SK-N-SH treated with all-trans-retinoic acid at 6 μM for 48 hours (cell line): Measurements from ENCODE around the gene UNKL.

Source experiments
- ATAC-seq: fragments of 200-7000 bp; cut with Tn5 transposase; 3 replicates; pipeline ENCODE4 v1.9.1; 2020; ENCODE audit warnings: mild to moderate bottlenecking, moderate library complexity
- ARNTL ChIP-seq: fragments of 450-650 bp; formaldehyde crosslinking; IDR thresholded peaks from 2 replicates; pipeline ENCODE4 v1.5.0; 2020; ENCODE audit warnings: low read depth, mild to moderate bottlenecking, moderate library complexity, borderline replicate concordance
- BACH2 ChIP-seq: fragments of 250-450 bp; sonication (Bioruptor Pico); IDR thresholded peaks from 2 replicates; pipeline ENCODE4 v1.9.0; 2021; ENCODE audit warnings: mild to moderate bottlenecking, borderline replicate concordance
- CSDC2 ChIP-seq: fragments of 250-450 bp; sonication (Bioruptor Pico); IDR thresholded peaks from 2 replicates; pipeline ENCODE4 v1.5.0; 2020; ENCODE audit warnings: mild to moderate bottlenecking, moderate library complexity
- ESRRG ChIP-seq: fragments of 250-450 bp; sonication (Bioruptor Pico); IDR thresholded peaks from 2 replicates; pipeline ENCODE4 v1.6.1; 2021; ENCODE audit warnings: mild to moderate bottlenecking
- GLIS3 ChIP-seq: fragments of 250-450 bp; sonication (Bioruptor Pico); IDR thresholded peaks from 2 replicates; pipeline ENCODE4 v1.5.0; 2020; ENCODE audit warnings: mild to moderate bottlenecking, moderate library complexity
- ISL1 ChIP-seq: fragments of 250-450 bp; sonication (Bioruptor Pico); IDR thresholded peaks from 2 replicates; pipeline ENCODE4 v2.1.2; 2022; ENCODE audit warnings: mild to moderate bottlenecking, moderate library complexity
- PATZ1 ChIP-seq: fragments of 250-450 bp; sonication (Bioruptor Pico); IDR thresholded peaks from 2 replicates; pipeline ENCODE4 v1.8.0; 2020; ENCODE audit warnings: mild to moderate bottlenecking, moderate library complexity, borderline replicate concordance
- PPARA ChIP-seq: fragments of 250-450 bp; sonication (Bioruptor Pico); IDR thresholded peaks from 2 replicates; pipeline ENCODE4 v1.5.0; 2020; ENCODE audit warnings: mild to moderate bottlenecking, borderline replicate concordance
- RARB ChIP-seq: fragments of 250-450 bp; sonication (Bioruptor Pico); IDR thresholded peaks from 2 replicates; pipeline ENCODE4 v1.8.0; 2021; ENCODE audit warnings: mild to moderate bottlenecking, moderate library complexity
- SNAI2 ChIP-seq: fragments of 250-450 bp; sonication (Bioruptor Pico); IDR thresholded peaks from 2 replicates; pipeline ENCODE4 v1.5.0; 2020; ENCODE audit warnings: mild to moderate bottlenecking, moderate library complexity
- TOX ChIP-seq: fragments of 250-450 bp; sonication (Bioruptor Pico); IDR thresholded peaks from 2 replicates; pipeline ENCODE4 v1.8.0; 2021; ENCODE audit warnings: mild to moderate bottlenecking, moderate library complexity, borderline replicate concordance
- TSHZ2 ChIP-seq: fragments of 250-450 bp; sonication (Bioruptor Pico); IDR thresholded peaks from 2 replicates; pipeline ENCODE4 v1.5.0; 2020; ENCODE audit warnings: mild to moderate bottlenecking, moderate library complexity
- ZC3H10 ChIP-seq: fragments of 250-450 bp; sonication (Bioruptor Pico); IDR thresholded peaks from 2 replicates; pipeline ENCODE4 v1.5.1; 2021; ENCODE audit warnings: mild to moderate bottlenecking, moderate library complexity
- ZFP3 ChIP-seq: fragments of 250-450 bp; sonication (Bioruptor Pico); IDR thresholded peaks from 2 replicates; pipeline ENCODE4 v1.5.0; 2020; ENCODE audit warnings: mild to moderate bottlenecking, moderate library complexity
- ZFP30 ChIP-seq: fragments of 450-650 bp; formaldehyde crosslinking; IDR thresholded peaks from 2 replicates; pipeline ENCODE4 v1.5.0; 2022; ENCODE audit warnings: mild to moderate bottlenecking, moderate library complexity
- ZNF565 ChIP-seq: fragments of 450-650 bp; formaldehyde crosslinking; conservative IDR thresholded peaks from 2 replicates; pipeline ENCODE4 v1.5.0; 2020; ENCODE audit warnings: low read depth, mild to moderate bottlenecking, moderate library complexity
- ZNF70 ChIP-seq: fragments of 450-650 bp; formaldehyde crosslinking; IDR thresholded peaks from 2 replicates; pipeline ENCODE4 v1.5.0; 2020; ENCODE audit warnings: mild to moderate bottlenecking, moderate library complexity
- ZNF8 ChIP-seq: fragments of 450-650 bp; formaldehyde crosslinking; IDR thresholded peaks from 2 replicates; pipeline ENCODE4 v1.5.0; 2020; ENCODE audit warnings: mild to moderate bottlenecking, moderate library complexity
- TF ChIP-seq, protein P1 (sequence below): fragments of 250-450 bp; sonication (Bioruptor Pico); IDR thresholded peaks from 2 replicates; pipeline ENCODE4 v1.5.1; 2020; ENCODE audit warnings: low read depth, mild to moderate bottlenecking, moderate library complexity
- TF ChIP-seq, protein P2 (sequence below): fragments of 250-450 bp; sonication (Bioruptor Pico); IDR thresholded peaks from 2 replicates; pipeline ENCODE4 v1.5.1; 2021; ENCODE audit warnings: mild to moderate bottlenecking, moderate library complexity
- TF ChIP-seq, protein P3 (sequence below): fragments of 250-450 bp; sonication (Bioruptor Pico); IDR thresholded peaks from 2 replicates; pipeline ENCODE4 v1.8.0; 2021; ENCODE audit warnings: low read depth, mild to moderate bottlenecking, moderate library complexity, borderline replicate concordance

Gene UNKL

DNA sequence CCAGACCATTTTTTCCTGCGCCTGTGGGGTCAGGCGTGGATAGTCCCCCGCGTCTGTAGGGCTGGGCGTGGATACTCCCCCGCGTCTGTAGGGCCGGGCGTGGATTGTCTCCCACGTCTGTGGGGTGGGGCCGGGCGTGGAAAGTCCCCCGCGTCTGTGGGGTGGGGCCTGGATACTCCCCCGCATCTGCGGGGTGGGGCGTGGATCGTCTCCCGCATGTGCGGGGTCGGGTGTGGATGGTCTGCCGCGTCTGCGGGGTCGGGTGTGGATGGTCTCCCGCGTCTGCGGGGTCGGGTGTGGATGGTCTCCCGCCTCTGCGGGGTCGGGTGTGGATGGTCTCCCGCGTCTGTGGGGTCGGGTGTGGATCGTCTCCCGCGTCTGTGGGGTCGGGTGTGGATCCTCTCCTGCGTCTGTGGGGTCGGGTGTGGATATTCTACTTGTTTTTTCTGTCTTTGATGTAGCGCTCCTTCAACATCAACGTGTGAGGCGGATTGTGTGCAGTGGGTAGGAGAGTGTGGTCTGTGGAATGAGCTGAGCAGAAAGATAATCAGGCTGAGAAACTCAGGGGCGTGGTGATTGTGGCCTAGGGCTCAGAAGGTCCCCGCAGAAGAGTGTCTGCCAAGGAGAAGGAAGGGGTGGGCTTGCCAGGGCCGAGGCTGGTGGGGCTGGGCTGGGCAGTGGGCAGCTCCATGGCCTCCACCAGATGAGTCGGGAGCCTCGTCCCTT, 59.5 kb downstream of the UNKL start:
- TF ChIP-seq ZNF8 (no peak), GLIS3 (no peak), RARB (no peak), ESRRG (CRISPR knock-in tag) (no peak), SNAI2 (CRISPR knock-in tag) (no peak), BACH2 (CRISPR knock-in tag) (no peak), TOX (CRISPR knock-in tag) (no peak), ZFP3 (CRISPR knock-in tag) (no peak), PATZ1 (CRISPR knock-in tag) (no peak), CSDC2 (CRISPR knock-in tag) (no peak), ZC3H10 (no peak), PPARA (CRISPR knock-in tag) (no peak), ISL1 (CRISPR knock-in tag) (no peak)
- TF ChIP-seq, protein P1, sequence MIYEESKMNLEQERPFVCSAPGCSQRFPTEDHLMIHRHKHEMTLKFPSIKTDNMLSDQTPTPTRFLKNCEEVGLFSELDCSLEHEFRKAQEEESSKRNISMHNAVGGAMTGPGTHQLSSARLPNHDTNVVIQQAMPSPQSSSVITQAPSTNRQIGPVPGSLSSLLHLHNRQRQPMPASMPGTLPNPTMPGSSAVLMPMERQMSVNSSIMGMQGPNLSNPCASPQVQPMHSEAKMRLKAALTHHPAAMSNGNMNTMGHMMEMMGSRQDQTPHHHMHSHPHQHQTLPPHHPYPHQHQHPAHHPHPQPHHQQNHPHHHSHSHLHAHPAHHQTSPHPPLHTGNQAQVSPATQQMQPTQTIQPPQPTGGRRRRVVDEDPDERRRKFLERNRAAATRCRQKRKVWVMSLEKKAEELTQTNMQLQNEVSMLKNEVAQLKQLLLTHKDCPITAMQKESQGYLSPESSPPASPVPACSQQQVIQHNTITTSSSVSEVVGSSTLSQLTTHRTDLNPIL (CRISPR knock-in tag) = no peak
- TF ChIP-seq, protein P2, sequence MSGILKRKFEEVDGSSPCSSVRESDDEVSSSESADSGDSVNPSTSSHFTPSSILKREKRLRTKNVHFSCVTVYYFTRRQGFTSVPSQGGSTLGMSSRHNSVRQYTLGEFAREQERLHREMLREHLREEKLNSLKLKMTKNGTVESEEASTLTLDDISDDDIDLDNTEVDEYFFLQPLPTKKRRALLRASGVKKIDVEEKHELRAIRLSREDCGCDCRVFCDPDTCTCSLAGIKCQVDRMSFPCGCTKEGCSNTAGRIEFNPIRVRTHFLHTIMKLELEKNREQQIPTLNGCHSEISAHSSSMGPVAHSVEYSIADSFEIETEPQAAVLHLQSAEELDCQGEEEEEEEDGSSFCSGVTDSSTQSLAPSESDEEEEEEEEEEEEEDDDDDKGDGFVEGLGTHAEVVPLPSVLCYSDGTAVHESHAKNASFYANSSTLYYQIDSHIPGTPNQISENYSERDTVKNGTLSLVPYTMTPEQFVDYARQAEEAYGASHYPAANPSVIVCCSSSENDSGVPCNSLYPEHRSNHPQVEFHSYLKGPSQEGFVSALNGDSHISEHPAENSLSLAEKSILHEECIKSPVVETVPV (CRISPR knock-in tag) = no peak
- TF ChIP-seq, protein P3, sequence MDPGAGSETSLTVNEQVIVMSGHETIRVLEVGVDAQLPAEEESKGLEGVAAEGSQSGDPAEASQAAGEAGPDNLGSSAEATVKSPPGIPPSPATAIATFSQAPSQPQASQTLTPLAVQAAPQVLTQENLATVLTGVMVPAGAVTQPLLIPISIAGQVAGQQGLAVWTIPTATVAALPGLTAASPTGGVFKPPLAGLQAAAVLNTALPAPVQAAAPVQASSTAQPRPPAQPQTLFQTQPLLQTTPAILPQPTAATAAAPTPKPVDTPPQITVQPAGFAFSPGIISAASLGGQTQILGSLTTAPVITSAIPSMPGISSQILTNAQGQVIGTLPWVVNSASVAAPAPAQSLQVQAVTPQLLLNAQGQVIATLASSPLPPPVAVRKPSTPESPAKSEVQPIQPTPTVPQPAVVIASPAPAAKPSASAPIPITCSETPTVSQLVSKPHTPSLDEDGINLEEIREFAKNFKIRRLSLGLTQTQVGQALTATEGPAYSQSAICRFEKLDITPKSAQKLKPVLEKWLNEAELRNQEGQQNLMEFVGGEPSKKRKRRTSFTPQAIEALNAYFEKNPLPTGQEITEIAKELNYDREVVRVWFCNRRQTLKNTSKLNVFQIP (CRISPR knock-in tag) = no peak
- TF ChIP-seq, all 23 proteins: peak for 0
- ATAC-seq = no peak

DNA sequence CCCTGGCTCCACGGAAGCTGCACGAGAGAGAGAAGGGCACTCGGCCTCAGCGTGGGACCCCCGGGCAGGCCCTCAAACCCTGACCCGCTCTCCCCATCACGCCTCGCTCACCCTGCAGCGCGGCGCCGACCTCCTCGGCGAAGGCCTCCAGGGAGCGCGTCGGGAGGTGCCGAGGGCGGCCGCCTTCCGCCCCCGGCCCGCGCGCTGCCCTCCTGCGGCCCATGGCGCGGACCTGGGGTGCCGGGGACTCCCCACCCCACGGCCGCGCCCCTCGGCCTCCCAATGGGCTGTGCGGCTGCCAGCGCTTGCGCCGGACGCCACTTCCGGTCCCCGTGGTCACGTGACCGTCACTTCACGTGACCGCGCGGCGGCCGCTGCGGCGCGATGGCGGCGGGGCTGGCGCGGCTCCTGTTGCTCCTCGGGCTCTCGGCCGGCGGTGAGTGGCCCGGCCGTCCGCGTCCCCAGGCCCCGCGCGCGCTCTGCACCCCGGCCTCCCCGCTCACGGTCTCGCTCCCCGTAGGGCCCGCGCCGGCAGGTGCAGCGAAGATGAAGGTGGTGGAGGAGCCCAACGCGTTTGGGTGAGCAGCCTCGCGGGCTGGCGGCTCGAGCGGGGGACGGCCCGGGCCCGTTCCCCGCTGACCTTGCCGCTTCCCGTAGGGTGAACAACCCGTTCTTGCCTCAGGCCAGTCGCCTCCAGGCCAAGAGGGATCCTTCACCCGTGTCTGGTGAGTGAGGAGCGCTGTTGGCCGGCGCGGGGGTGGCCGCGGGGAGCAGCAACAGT, 62.7 kb downstream of the UNKL start, which contains the start of the genes GNPTG and TSR3:
GNPTG (plus strand) TSS at position 350 of the 781 bp plus-strand sequence; CDS start at position 385, 35 bp downstream.
TSR3 (minus strand) TSS at position 297 of the 781 bp plus-strand sequence; CDS start at position 223, 74 bp downstream.
- peak; percentile 59 for ATAC-seq
- TF ChIP-seq ZFP3 (CRISPR knock-in tag) = peak; percentile 64
- 0 out of 2 replicates have a peak, but pooled peaks have one; percentile 44 for TF ChIP-seq TSHZ2 (CRISPR knock-in tag)
- TF ChIP-seq ZC3H10 = no peak
- 0 out of 2 replicates have a peak, but pooled peaks have one; percentile 25 for TF ChIP-seq SNAI2 (CRISPR knock-in tag)
- no peak for TF ChIP-seq ARNTL (CRISPR knock-in tag)

GRCh38 chr16:1351215-1351581, 63.3 kb downstream of the UNKL start:
- peak; percentile 2; the same call in 1 of the 3 replicates for ATAC-seq
- TF ChIP-seq, protein P1 (CRISPR knock-in tag) = no peak
- TF ChIP-seq PPARA (CRISPR knock-in tag) (no peak), ESRRG (CRISPR knock-in tag) (no peak), ZNF70 (CRISPR knock-in tag) (no peak), PATZ1 (CRISPR knock-in tag) (no peak), BACH2 (CRISPR knock-in tag) (no peak), ARNTL (CRISPR knock-in tag) (no peak), ZFP30 (no peak), ZFP3 (CRISPR knock-in tag) (no peak), ZNF565 (CRISPR knock-in tag) (no peak)
- TF ChIP-seq, protein P2 (CRISPR knock-in tag) = no peak
